HCT116 (cell line): ENCODE data around the gene FAM131A. TPM values are rescaled to one million over a fixed set of nuclear protein-coding genes. Genes with fewer than 3 reads are reported as not detected.
A peak's percentile ranks its signal among the peaks of the same experiment; 100 is the strongest.

Experiments used
- ATAC-seq: fragments of 200-7000 bp; cut with Tn5 transposase; 2 replicates; pipeline ENCODE4 v1.9.1; 2020; ENCODE audit warnings: mild to moderate bottlenecking, moderate library complexity
- BruUV-seq: library from RNA; stranded (reverse); fragments of 400-500 nt; replicated peaks from 2 replicates; lab custom pipeline; 2021; lab: Mats Ljungman, UMichigan
- CTCF ChIA-PET: fragments of 300-600 bp; sonication (Branson Sonifier 250); formaldehyde crosslinking; loops from one replicate; lab custom pipeline; 2021; ENCODE audit warnings: antibody characterized with exemption; lab: Charles Lee
- POLR2A ChIA-PET: fragments of 300-600, 350-600 bp; sonication (Branson Sonifier 250); formaldehyde crosslinking; loops from one replicate; lab custom pipeline; 2021; ENCODE audit warnings: antibody characterized with exemption; lab: Charles Lee
- RAD21 ChIA-PET, 2 experiments: fragments of 300-600 bp; sonication (Branson Sonifier 250); formaldehyde crosslinking; loops; one replicate each; lab custom pipeline; 2023; ENCODE audit warnings: low total read pairs in 2 of 2; ENCODE audit not compliant: uncharacterized antibody in 2 of 2, unreplicated experiment in 2 of 2, low non-redundant PET in 1 of 2; lab: Charles Lee
- DNase-seq: peaks from one replicate; pipeline ENCODE4 v3.0.0-alpha.2; 2010; ENCODE audit warnings: low read depth, low spot score
- H2AFZ ChIP-seq: fragments of 200-600 bp; shearing (Covaris generic), sonication (generic); 2 replicates; pipeline ENCODE4 v1.6.1; 2017; ENCODE audit warnings: low read depth, mixed run types, mixed read lengths, antibody characterized with exemption, low read length; ENCODE audit not compliant: poor library complexity, severe bottlenecking
- H3K27ac ChIP-seq: 2 replicates; pipeline ENCODE4 v1.5.1; 2012; ENCODE audit warnings: low read depth, low read length
- H3K27me3 ChIP-seq: fragments of 200-600 bp; sonication (generic); 2 replicates; pipeline ENCODE4 v1.6.1; 2016; ENCODE audit warnings: mixed run types, low read length, mixed read lengths; ENCODE audit not compliant: insufficient read depth
- H3K36me3 ChIP-seq, 2 experiments: fragments of 200-500 bp in 1 of 2; fragments of 200-600 bp in 1 of 2; sonication (Bioruptor generic) in 1 of 2; sonication (generic) in 1 of 2; 2 replicates each; pipeline versions ENCODE4 v1.5.1 to v1.6.1; 2014 to 2016; ENCODE audit warnings: low read length in 2 of 2, inconsistent platforms in 1 of 2, mixed read lengths in 1 of 2, mixed run types in 1 of 2; ENCODE audit not compliant: insufficient read depth in 2 of 2, control insufficient read depth in 1 of 2
- H3K4me1 ChIP-seq, 2 experiments: fragments of 200-600 bp in 1 of 2; sonication (generic) in 1 of 2; 2 replicates each; pipeline versions ENCODE4 v1.5.1 to v1.6.1; 2012 to 2017; ENCODE audit warnings: low read length in 2 of 2, inconsistent platforms in 1 of 2, mild to moderate bottlenecking in 1 of 2, mixed read lengths in 1 of 2, mixed run types in 1 of 2, moderate library complexity in 1 of 2; ENCODE audit not compliant: insufficient read depth in 2 of 2, control insufficient read depth in 1 of 2
- H3K4me2 ChIP-seq: fragments of 200-600 bp; sonication (generic); 2 replicates; pipeline ENCODE4 v1.6.1; 2017; ENCODE audit warnings: mixed run types, low read length, mixed read lengths
- H3K4me3 ChIP-seq, 2 experiments: fragments of 200-600 bp in 1 of 2; sonication (generic) in 1 of 2; replicated peaks in 1 of 2; 2 replicates each; pipeline ENCODE4 v1.5.1; 2011 to 2016; ENCODE audit warnings: low read length in 2 of 2, control low read depth in 1 of 2, low read depth in 1 of 2, mild to moderate bottlenecking in 1 of 2, mixed read lengths in 1 of 2, mixed run types in 1 of 2
- H3K79me2 ChIP-seq: fragments of 200-600 bp; sonication (generic); 2 replicates; pipeline ENCODE4 v1.6.1; 2017; ENCODE audit warnings: mild to moderate bottlenecking, mixed run types, low read length, moderate library complexity, mixed read lengths; ENCODE audit not compliant: insufficient read depth
- H3K9ac ChIP-seq: fragments of 200-600 bp; sonication (generic); 2 replicates; pipeline ENCODE4 v1.6.1; 2016; ENCODE audit warnings: low read length, mixed read lengths
- H3K9me2 ChIP-seq: fragments of 200-600 bp; sonication (generic), shearing (Covaris generic); 2 replicates; pipeline ENCODE4 v1.6.1; 2017; ENCODE audit warnings: mixed run types, mild to moderate bottlenecking, moderate library complexity; ENCODE audit not compliant: insufficient read depth
- H3K9me3 ChIP-seq, 2 experiments: fragments of 200-500 bp in 1 of 2; fragments of 200-600 bp in 1 of 2; sonication (Bioruptor generic) in 1 of 2; sonication (generic) in 1 of 2; 2 replicates each; pipeline ENCODE4 v1.6.1; 2014 to 2017; ENCODE audit warnings: low read length in 2 of 2, mixed read lengths in 2 of 2, inconsistent platforms in 1 of 2, low read depth in 1 of 2, mild to moderate bottlenecking in 1 of 2, mixed run types in 1 of 2, moderate library complexity in 1 of 2; ENCODE audit not compliant: control insufficient read depth in 1 of 2, insufficient read depth in 1 of 2
- H4K20me1 ChIP-seq: fragments of 200-600 bp; sonication (generic), shearing (Covaris generic); 2 replicates; pipeline ENCODE4 v1.6.1; 2017; ENCODE audit warnings: mixed run types, mild to moderate bottlenecking, moderate library complexity; ENCODE audit not compliant: insufficient read depth
- EGR1 ChIP-seq: IDR thresholded peaks from 2 replicates; pipeline ENCODE4 v1.6.1; 2012; ENCODE audit warnings: low read depth
- ELF1 ChIP-seq: IDR thresholded peaks from 2 replicates; pipeline ENCODE4 v1.6.1; 2012; ENCODE audit warnings: low read depth, borderline replicate concordance
- JUND ChIP-seq: IDR thresholded peaks from 2 replicates; pipeline ENCODE4 v1.6.1; 2012
- POLR2A ChIP-seq: IDR thresholded peaks from 2 replicates; pipeline ENCODE4 v1.7.0; 2011; ENCODE audit warnings: borderline replicate concordance; ENCODE audit not compliant: insufficient read depth, insufficient read length; ENCODE audit errors: extremely low read depth
- POLR2AphosphoS5 ChIP-seq: IDR thresholded peaks from 2 replicates; pipeline ENCODE4 v1.6.1; 2011; ENCODE audit warnings: mild to moderate bottlenecking, low read depth, low read length, moderate library complexity
- SRF ChIP-seq: IDR thresholded peaks from 2 replicates; pipeline ENCODE4 v1.6.1; 2012; ENCODE audit warnings: low read depth
- ZFX ChIP-seq: fragments of 450-650 bp; IDR thresholded peaks from 2 replicates; pipeline ENCODE4 v1.6.1; 2017
- intact Hi-C: fragments of 100-400 bp; cut with micrococcal nuclease; formaldehyde crosslinking; loops from 2 replicates; pipeline ENCODE4 v1.10.0; 2022
- total RNA-seq: library from RNA; stranded (reverse); gene quantifications from one replicate; pipeline ENCODE4 v1.2.1, GENCODE V29; 2021; ENCODE audit not compliant: unreplicated experiment
- TF ChIP-seq, protein P1 (sequence below): IDR thresholded peaks from 2 replicates; pipeline ENCODE4 v1.6.1; 2012
- TF ChIP-seq, protein P2 (sequence below), 3 experiments: fragments of 200-600 bp in 1 of 3; sonication (generic) in 1 of 3; IDR thresholded peaks in 2 of 3; conservative IDR thresholded peaks in 1 of 3; 2 replicates each; pipeline ENCODE4 v1.5.1; 2012 to 2017; ENCODE audit warnings: low read depth in 2 of 3, low read length in 2 of 3, antibody characterized with exemption in 1 of 3, borderline replicate concordance in 1 of 3, control low read depth in 1 of 3, mild to moderate bottlenecking in 1 of 3, mixed read lengths in 1 of 3, mixed run types in 1 of 3, moderate library complexity in 1 of 3; ENCODE audit not compliant: insufficient read depth in 1 of 3
- TF ChIP-seq, protein P3 (sequence below): IDR thresholded peaks from 2 replicates; pipeline ENCODE4 v1.6.1; 2011; ENCODE audit warnings: mild to moderate bottlenecking, low read length, moderate library complexity; ENCODE audit not compliant: insufficient replicate concordance; ENCODE audit errors: extremely low read depth
- TF ChIP-seq, protein P4 (sequence below): IDR thresholded peaks from 2 replicates; pipeline ENCODE4 v1.6.1; 2012
- TF ChIP-seq, protein P5 (sequence below): IDR thresholded peaks from 2 replicates; pipeline ENCODE4 v1.6.1; 2012; ENCODE audit warnings: low read depth

Gene FAM131A
- total RNA-seq, 1 experiment from 2014 or later: 17.8 TPM

DNA sequence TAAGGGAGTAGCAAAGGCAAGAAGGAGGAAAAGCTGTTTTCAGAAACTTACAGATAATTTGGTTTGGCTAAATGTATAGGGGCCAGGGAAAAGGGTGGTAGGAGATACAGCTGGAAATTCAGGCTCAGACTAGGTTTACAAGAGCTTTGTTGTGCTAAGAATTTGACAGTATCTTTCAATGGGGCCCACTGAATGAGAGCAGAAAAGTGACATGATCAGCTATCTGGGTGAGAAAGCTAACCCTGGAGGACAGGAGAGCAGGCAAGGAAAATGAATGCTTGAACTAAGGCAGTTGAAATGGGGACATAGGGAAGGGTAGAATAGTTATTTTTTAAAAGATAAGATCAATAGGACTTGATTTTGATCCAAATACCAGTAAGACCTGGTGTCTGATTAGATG is 25.8 kb upstream of the FAM131A start:
- no TSS peak for BruUV-seq
- intact Hi-C loops: no loop called here
- Histone ChIP-seq H2AFZ (no peak overlapping the region), H3K27me3 (no peaks in the 10 kb centered on the region), H4K20me1 (peaks cover 5% of the 10 kb centered on the region; the same call in 1 of the 2 replicates), H3K36me3 (peaks cover 18 to 28% of the 10 kb centered on the region in 2 experiments; a peak in 3 of 4 replicates), H3K4me1 (peaks cover 10 to 20% of the 10 kb centered on the region in 2 experiments; a peak in 3 of 4 replicates), H3K4me3 (no peak overlapping the region), H3K27ac (no peak overlapping the region), H3K9me2 (no peaks in the 10 kb centered on the region), H3K9me3 (no peaks in the 10 kb centered on the region), H3K9ac (no peak overlapping the region), H3K4me2 (no peak overlapping the region), H3K79me2 (peaks cover 20% of the 10 kb centered on the region)
- ChIA-PET CTCF (no interaction called here), POLR2A (interaction anchor here (1.1 kb wide), 1 partner anchor 9 kb away, joined by 4 read pairs; no protein-coding TSS in a partner anchor), RAD21 (no interaction called here)
- ATAC-seq (no peak), DNase-seq (no peak)
- TF ChIP-seq EGR1: no peak
- TF ChIP-seq POLR2A: no peak
- TF ChIP-seq SRF: no peak
- TF ChIP-seq, protein P1, sequence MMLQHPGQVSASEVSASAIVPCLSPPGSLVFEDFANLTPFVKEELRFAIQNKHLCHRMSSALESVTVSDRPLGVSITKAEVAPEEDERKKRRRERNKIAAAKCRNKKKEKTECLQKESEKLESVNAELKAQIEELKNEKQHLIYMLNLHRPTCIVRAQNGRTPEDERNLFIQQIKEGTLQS: no peak

DNA sequence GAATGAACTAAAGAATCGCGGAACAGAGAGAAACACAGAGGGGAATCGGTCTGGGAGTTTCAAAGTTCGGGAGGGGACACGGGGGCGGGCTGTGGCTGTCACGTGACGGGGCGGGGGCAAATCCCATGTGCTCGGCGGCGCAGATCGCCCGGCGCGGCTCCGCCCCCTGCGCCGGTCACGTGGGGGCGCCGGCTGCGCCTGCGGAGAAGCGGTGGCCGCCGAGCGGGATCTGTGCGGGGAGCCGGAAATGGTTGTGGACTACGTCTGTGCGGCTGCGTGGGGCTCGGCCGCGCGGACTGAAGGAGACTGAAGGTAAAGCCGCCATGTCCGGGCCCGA is 23.1 kb upstream of the FAM131A start, which contains the start of gene EIF4G1:
EIF4G1 (plus strand) TSS at position 244 of the 337 bp plus-strand sequence. CDS start 1,191 bp downstream, outside the sequence.
- peak within 1 kb of the TSS; percentile 94 to 98 for H3K4me3 ChIP-seq
- H3K27me3 ChIP-seq: no peaks in the 10 kb centered on the region
- peaks cover 35 to 47% of the 10 kb centered on the region in 2 experiments for H3K4me1 ChIP-seq
- intact Hi-C loops: loop anchor here (2.0 kb wide), 1 partner anchor 48 kb away; no protein-coding TSS in a partner anchor
- ATAC-seq: peak; percentile 85
- peak within 1 kb of the TSS; percentile 99 for H3K9ac ChIP-seq
- ChIA-PET CTCF (no interaction called here), POLR2A (no interaction called here), RAD21 (no interaction called here)
- no TSS peak for BruUV-seq
- peak within 1 kb of the TSS; percentile 87 for H3K27ac ChIP-seq
- no peaks in the 10 kb centered on the region for H3K9me3 ChIP-seq
- H4K20me1 ChIP-seq: peaks cover 17% of the 10 kb centered on the region; the same call in 1 of the 2 replicates
- DNase-seq: peak; percentile 82
- H3K36me3 ChIP-seq: peaks cover 3 to 25% of the 10 kb centered on the region in 2 experiments; a peak in 2 of 4 replicates
- H3K4me2 ChIP-seq: peak within 1 kb of the TSS; percentile 82
- no peaks in the 10 kb centered on the region for H3K9me2 ChIP-seq
- peaks cover 47% of the 10 kb centered on the region for H3K79me2 ChIP-seq
- H2AFZ ChIP-seq: no peak within 1 kb of the TSS
- TF ChIP-seq, protein P2, sequence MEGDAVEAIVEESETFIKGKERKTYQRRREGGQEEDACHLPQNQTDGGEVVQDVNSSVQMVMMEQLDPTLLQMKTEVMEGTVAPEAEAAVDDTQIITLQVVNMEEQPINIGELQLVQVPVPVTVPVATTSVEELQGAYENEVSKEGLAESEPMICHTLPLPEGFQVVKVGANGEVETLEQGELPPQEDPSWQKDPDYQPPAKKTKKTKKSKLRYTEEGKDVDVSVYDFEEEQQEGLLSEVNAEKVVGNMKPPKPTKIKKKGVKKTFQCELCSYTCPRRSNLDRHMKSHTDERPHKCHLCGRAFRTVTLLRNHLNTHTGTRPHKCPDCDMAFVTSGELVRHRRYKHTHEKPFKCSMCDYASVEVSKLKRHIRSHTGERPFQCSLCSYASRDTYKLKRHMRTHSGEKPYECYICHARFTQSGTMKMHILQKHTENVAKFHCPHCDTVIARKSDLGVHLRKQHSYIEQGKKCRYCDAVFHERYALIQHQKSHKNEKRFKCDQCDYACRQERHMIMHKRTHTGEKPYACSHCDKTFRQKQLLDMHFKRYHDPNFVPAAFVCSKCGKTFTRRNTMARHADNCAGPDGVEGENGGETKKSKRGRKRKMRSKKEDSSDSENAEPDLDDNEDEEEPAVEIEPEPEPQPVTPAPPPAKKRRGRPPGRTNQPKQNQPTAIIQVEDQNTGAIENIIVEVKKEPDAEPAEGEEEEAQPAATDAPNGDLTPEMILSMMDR (IDR thresholded peaks at IDR 0.05 in 2 of 3, conservative IDR thresholded peaks at IDR 0.05 in 1 of 3; ENCODE audit: borderline replicate concordance in 1 of 3, insufficient read depth in 1 of 3, low read depth in 2 of 3, low read length in 2 of 3): no peak
- TF ChIP-seq, protein P3, sequence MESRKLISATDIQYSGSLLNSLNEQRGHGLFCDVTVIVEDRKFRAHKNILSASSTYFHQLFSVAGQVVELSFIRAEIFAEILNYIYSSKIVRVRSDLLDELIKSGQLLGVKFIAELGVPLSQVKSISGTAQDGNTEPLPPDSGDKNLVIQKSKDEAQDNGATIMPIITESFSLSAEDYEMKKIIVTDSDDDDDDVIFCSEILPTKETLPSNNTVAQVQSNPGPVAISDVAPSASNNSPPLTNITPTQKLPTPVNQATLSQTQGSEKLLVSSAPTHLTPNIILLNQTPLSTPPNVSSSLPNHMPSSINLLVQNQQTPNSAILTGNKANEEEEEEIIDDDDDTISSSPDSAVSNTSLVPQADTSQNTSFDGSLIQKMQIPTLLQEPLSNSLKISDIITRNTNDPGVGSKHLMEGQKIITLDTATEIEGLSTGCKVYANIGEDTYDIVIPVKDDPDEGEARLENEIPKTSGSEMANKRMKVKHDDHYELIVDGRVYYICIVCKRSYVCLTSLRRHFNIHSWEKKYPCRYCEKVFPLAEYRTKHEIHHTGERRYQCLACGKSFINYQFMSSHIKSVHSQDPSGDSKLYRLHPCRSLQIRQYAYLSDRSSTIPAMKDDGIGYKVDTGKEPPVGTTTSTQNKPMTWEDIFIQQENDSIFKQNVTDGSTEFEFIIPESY: no peak
- no peak for TF ChIP-seq ELF1
- TF ChIP-seq, protein P4, sequence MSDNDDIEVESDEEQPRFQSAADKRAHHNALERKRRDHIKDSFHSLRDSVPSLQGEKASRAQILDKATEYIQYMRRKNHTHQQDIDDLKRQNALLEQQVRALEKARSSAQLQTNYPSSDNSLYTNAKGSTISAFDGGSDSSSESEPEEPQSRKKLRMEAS: no peak
- no peak for TF ChIP-seq ZFX
- TF ChIP-seq, protein P5, sequence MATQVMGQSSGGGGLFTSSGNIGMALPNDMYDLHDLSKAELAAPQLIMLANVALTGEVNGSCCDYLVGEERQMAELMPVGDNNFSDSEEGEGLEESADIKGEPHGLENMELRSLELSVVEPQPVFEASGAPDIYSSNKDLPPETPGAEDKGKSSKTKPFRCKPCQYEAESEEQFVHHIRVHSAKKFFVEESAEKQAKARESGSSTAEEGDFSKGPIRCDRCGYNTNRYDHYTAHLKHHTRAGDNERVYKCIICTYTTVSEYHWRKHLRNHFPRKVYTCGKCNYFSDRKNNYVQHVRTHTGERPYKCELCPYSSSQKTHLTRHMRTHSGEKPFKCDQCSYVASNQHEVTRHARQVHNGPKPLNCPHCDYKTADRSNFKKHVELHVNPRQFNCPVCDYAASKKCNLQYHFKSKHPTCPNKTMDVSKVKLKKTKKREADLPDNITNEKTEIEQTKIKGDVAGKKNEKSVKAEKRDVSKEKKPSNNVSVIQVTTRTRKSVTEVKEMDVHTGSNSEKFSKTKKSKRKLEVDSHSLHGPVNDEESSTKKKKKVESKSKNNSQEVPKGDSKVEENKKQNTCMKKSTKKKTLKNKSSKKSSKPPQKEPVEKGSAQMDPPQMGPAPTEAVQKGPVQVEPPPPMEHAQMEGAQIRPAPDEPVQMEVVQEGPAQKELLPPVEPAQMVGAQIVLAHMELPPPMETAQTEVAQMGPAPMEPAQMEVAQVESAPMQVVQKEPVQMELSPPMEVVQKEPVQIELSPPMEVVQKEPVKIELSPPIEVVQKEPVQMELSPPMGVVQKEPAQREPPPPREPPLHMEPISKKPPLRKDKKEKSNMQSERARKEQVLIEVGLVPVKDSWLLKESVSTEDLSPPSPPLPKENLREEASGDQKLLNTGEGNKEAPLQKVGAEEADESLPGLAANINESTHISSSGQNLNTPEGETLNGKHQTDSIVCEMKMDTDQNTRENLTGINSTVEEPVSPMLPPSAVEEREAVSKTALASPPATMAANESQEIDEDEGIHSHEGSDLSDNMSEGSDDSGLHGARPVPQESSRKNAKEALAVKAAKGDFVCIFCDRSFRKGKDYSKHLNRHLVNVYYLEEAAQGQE: no peak
- no peak for TF ChIP-seq EGR1
- TF ChIP-seq POLR2AphosphoS5: peak; percentile 90
- peak; percentile 48 for TF ChIP-seq POLR2A
- TF ChIP-seq JUND: no peak
